OCI-LY3 (cell line): ENCODE results near the gene DAND5.

ENCODE experiments used
- CTCF ChIP-seq: fragments of 200-600, 300-600 bp; sonication (generic); IDR thresholded peaks from 2 replicates; pipeline ENCODE4 v1.5.1; 2014; ENCODE audit warnings: antibody characterized with exemption, low read length, low read depth
- EZH2phosphoT487 ChIP-seq: fragments of 200-600 bp; shearing (Covaris generic); IDR thresholded peaks from 2 replicates; pipeline ENCODE4 v1.6.1; 2018; ENCODE audit warnings: antibody characterized with exemption, mixed run types, low read depth

GRCh38 chr19:12946731-12947496 lies 22.5 kb upstream of the DAND5 start:
- TF ChIP-seq EZH2phosphoT487 (no peak), CTCF (no peak)
